Astrocyte of the spinal cord (primary cell): Measurements from ENCODE around the gene CYP3A4.
"Not testable (repeated sequence)": the region's sequence is repeated elsewhere in the genome, so short reads cannot be mapped to it uniquely, and the experiment has no call there.

ENCODE experiments used
- DNase-seq: peaks from one replicate; pipeline ENCODE4 v3.0.0; 2011; ENCODE audit warnings: low read depth, low spot score
- H3K4me3 ChIP-seq: 2 replicates; pipeline ENCODE4 v1.5.1; 2011; ENCODE audit warnings: low read depth, mild to moderate bottlenecking, low read length, moderate library complexity
- in situ Hi-C: cut with HindIII; loops from 2 replicates; pipeline ENCODE4 v1.10.0; 2017; ENCODE audit warnings: low sequenced_read_pairs
- TF ChIP-seq, protein P1 (sequence below): IDR thresholded peaks from 2 replicates; pipeline ENCODE4 v1.5.1; 2012; ENCODE audit warnings: low read depth, mild to moderate bottlenecking, low read length, inconsistent platforms

Gene CYP3A4

DNA sequence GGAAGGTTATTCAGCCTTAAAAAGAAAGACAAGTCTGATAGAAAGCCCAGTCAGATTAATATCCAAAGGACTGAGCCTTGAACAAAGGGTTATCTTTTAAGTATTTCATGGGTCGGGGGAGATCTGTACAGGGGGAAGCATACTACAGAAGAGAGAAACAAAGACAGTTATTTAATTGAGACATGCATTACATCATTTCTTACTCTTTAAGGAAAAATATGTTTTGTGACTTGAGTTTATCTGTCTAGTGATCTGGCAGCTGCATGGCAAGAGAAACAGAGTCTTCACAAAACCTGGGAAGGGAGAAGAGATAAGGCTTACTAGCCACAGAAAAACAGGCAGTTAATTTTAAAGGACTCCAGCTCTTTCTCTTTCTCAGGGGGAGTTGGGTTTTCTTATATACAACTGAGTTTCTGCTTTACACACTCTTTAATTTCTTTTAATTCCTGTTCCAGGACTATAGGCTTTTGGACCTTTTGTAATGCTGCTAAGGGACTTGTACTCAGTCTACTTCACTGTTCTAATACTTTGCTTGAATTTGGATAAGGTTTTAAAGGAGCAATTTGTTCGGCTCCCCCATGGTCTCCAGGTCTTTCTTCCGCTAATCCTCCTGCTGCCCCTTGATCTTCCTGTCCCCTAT is 23.0 kb upstream of the CYP3A4 start:
- no peak overlapping the region for H3K4me3 ChIP-seq
- TF ChIP-seq, protein P1, sequence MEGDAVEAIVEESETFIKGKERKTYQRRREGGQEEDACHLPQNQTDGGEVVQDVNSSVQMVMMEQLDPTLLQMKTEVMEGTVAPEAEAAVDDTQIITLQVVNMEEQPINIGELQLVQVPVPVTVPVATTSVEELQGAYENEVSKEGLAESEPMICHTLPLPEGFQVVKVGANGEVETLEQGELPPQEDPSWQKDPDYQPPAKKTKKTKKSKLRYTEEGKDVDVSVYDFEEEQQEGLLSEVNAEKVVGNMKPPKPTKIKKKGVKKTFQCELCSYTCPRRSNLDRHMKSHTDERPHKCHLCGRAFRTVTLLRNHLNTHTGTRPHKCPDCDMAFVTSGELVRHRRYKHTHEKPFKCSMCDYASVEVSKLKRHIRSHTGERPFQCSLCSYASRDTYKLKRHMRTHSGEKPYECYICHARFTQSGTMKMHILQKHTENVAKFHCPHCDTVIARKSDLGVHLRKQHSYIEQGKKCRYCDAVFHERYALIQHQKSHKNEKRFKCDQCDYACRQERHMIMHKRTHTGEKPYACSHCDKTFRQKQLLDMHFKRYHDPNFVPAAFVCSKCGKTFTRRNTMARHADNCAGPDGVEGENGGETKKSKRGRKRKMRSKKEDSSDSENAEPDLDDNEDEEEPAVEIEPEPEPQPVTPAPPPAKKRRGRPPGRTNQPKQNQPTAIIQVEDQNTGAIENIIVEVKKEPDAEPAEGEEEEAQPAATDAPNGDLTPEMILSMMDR, result no peak
- in situ Hi-C loops, result no loop called here
- DNase-seq, result no peak

DNA sequence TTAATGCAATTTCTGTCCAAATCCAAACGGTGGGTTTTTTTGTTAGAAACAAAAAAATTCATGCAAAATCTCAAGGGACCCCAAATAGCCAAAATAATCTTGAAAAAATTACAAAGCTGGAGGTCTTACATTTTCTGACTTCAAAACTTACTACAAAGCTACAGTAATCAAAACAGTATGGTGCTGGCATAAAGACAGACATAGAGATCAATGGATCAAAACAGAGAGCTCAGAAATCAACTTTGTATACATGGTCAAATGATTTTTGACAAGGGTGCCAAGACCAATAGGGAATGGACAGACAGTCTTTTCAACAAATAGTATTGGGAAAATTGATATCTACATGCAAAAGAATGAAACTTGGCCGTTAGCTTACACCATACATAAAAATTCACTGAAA is 21.7 kb upstream of the CYP3A4 start:
- in situ Hi-C loops, result no loop called here
- TF ChIP-seq, protein P1, result no peak
- no peak overlapping the region for H3K4me3 ChIP-seq

DNA sequence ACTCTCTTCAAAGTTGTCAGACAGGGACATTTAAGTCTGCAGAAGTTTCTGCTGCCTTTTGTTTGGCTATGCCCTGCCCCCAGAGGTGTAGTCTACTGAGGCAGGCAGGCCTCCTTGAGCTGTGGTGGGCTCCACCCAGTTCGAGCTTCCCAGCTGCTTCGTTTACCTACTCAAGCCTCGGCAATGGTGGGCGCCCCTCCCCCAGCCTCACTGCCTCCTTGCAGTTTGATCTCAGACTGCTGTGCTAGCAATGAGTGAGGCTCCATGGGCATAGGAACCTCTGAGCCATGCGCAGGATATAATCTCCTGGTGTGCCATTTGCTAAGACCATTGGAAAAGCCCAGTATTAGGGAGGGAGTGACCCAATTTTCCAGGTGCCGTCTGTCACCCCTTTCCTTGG is 19.1 kb upstream of the CYP3A4 start:
- H3K4me3 ChIP-seq, DNase-seq, in situ Hi-C loops: not testable (repeated sequence)

More for the DNA sequence above, 21.7 kb upstream of the CYP3A4 start:
- DNase-seq, result no peak

DNA sequence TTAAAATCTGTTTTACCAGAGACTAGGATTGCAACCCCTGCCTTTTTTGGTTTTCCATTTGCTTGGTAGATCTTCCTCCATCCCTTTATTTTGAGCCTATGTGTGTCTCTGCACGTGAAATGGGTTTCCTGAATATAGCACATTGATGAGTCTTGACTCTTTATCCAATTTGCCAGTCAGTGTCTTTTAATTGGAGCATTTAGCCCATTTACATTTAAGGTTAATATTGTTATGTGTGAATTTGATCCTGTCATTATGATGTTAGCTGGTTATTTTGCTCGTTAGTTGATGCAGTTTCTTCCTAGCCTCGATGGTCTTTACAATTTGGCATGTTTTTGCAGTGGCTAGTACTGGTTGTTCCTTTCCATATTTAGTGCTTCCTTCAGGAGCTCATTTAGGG is 17.4 kb upstream of the CYP3A4 start:
- H3K4me3 ChIP-seq, in situ Hi-C loops, DNase-seq: not testable (repeated sequence)

DNA sequence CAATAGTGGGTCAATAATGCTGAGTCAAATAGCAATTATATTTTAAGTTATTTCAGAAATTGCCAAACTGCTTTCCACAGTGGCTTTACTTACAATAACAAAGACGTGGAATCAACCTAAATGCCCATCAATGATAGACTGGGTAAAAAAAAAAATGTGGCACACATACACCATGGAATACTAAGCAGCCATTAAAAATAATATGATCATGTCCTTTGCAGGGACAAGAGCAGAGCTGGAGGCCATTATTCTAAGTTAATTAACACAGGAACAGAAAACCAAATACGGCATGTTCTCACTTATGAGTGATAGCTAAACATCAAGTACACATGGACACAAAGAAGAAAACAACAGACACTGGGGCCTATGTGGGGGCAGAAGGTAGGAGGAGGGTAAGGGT is 15.0 kb upstream of the CYP3A4 start:
- no peak overlapping the region for H3K4me3 ChIP-seq
- in situ Hi-C loops, result no loop called here
- TF ChIP-seq, protein P1, result no peak
- no peak for DNase-seq

DNA sequence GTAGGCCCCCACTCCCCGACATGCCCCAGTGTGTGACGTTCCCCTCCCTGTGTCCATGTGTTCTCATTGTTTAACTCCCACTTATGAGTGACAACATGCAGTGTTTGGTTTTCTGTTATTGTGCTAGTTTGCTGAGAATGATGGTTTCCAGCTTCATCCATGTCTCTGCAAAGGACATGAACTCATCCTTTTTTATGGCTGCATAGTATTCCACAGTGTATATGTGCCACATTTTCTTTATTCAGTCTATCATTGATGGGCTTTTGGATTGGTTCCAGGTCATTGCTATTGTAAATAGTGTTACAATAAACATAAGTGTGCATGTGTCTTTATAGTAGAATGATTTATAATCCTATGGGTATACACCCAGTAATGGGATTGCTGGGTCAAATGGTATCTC is 11.9 kb upstream of the CYP3A4 start:
- in situ Hi-C loops, result not testable (repeated sequence)

DNA sequence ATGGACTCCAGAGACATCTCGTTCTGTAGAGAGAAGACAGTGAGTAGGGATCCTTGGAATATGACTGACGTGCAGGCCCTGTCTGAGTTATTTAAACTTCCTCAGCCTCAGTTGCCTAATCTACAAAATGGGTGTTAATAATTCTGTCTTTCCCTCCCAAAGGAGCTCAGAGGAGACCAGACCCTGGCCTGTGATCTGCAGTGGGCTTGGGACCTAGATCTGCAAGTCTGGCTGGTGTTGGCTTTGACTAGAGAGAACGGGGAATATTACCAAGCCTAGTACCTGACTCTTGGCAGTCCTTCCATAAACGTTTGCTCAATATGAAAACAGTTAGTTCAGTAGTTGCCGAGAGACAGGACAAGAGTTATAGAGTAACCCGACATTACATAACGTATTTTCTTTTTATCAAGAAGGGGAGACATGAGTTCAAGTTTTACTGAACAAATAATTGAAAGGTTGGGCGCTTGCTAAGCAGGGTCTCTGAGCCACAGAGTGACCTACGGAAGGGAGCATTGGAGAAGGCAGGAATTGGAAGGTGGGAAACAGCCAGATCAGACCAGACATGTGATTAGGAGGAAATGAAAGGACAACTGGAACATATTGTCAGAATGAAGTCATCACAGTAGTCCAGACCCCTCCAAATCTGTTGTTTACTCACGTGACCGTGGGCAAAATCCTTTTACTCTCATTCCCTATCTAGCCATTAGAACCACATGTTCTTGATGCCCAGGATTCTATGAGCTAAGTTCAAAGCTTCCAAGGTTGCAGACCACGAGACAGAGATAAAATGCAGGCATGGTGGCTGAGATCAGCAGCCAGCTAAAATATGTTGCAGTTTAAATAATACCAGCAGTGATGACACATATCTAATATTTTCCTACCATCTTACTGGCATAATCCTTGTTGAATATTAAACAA is 10.9 kb upstream of the CYP3A4 start:
- TF ChIP-seq, protein P1, result no peak
- H3K4me3 ChIP-seq, result no peak overlapping the region
- DNase-seq, result peak; percentile 6
- in situ Hi-C loops, result no loop called here

More for the DNA sequence above, 11.9 kb upstream of the CYP3A4 start:
- DNase-seq, H3K4me3 ChIP-seq: not testable (repeated sequence)

DNA sequence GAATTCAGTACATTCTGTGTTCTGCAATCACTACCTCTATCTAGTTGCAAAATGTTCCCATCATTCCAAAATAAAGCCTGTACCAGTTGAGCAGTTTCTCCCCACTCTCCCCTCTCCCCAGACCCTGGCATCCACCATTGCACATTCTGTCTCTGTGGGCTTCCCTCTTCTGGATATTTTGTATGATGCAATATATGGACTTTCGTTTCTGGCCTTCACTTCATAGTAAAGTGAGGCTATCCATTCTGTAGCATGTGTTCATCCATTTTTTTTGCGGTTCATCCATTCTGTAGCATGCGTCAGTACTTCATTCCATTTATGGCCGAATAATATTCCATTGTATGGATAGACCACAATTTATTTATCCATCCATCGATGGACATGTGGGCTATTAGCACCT is 9.5 kb upstream of the CYP3A4 start:
- H3K4me3 ChIP-seq, result no peak overlapping the region
- in situ Hi-C loops, result no loop called here
- TF ChIP-seq, protein P1, result no peak
- DNase-seq, result no peak
